Hepatocyte (in vitro differentiated cells): ENCODE results near the gene IL4I1.

ENCODE experiments used
- EZH2 ChIP-seq: fragments of 200-600 bp; sonication (generic); IDR thresholded peaks from 2 replicates; pipeline ENCODE4 v1.6.1; 2016; ENCODE audit warnings: antibody characterized with exemption, mild to moderate bottlenecking, borderline replicate concordance
- EZH2phosphoT487 ChIP-seq: fragments of 200-600 bp; sonication (generic); IDR thresholded peaks from one replicate; pipeline ENCODE4 v1.6.1; 2018; ENCODE audit warnings: antibody characterized with exemption, mild to moderate bottlenecking, low read depth, moderate library complexity; ENCODE audit not compliant: unreplicated experiment, severe bottlenecking
- TF ChIP-seq, protein P1 (sequence below): fragments of 200-600 bp; sonication (generic); IDR thresholded peaks from 2 replicates; pipeline ENCODE4 v1.5.1; 2016; ENCODE audit warnings: antibody characterized with exemption, mild to moderate bottlenecking; ENCODE audit not compliant: poor library complexity

DNA sequence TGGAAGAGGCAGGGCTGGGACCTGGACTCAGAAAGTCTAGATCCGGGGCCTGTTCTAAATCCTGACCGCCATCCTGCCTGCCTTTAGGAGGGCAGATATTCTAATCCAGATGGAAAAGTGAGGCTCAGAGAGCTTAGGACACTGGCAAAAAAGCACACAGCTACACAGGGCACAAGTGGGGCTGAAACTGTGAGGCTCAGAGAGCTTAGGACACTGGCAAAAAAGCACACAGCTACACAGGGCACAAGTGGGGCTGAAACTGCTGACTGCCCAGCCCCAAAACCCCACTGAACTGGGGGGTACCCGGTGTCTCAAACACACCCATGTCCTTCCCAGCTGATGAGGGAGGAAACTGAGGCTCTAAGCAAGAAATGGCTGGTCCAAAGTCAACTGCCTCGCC lies 21.5 kb downstream of the IL4I1 start:
- TF ChIP-seq, protein P1, sequence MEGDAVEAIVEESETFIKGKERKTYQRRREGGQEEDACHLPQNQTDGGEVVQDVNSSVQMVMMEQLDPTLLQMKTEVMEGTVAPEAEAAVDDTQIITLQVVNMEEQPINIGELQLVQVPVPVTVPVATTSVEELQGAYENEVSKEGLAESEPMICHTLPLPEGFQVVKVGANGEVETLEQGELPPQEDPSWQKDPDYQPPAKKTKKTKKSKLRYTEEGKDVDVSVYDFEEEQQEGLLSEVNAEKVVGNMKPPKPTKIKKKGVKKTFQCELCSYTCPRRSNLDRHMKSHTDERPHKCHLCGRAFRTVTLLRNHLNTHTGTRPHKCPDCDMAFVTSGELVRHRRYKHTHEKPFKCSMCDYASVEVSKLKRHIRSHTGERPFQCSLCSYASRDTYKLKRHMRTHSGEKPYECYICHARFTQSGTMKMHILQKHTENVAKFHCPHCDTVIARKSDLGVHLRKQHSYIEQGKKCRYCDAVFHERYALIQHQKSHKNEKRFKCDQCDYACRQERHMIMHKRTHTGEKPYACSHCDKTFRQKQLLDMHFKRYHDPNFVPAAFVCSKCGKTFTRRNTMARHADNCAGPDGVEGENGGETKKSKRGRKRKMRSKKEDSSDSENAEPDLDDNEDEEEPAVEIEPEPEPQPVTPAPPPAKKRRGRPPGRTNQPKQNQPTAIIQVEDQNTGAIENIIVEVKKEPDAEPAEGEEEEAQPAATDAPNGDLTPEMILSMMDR, result no peak
- TF ChIP-seq EZH2 (no peak), EZH2phosphoT487 (no peak)
